Left renal pelvis (tissue), 4 donors: Measurements from ENCODE around the gene CHIA. TPM values are rescaled to one million over a fixed set of nuclear protein-coding genes. Genes with fewer than 3 reads are reported as not detected.

Experiments used
- DNase-seq, 4 donors: peaks; one replicate each; pipeline ENCODE4 v3.0.0-alpha.2; 2013; ENCODE audit warnings: low read depth in 4 of 4, low spot score in 3 of 4
- polyA plus RNA-seq, 4 donors: library from polyadenylated mRNA; unstranded; fragments of 120-200 nt; gene quantifications; one replicate each; pipeline ENCODE4 v1.2.1, GENCODE V29; 2013; ENCODE audit not compliant: insufficient read length in 4 of 4

Gene CHIA
- polyA plus RNA-seq, 4 donors: not detected

- DNase-seq: no peak
These were observed 71.1 kb downstream of the CHIA start for GRCh38 chr1:111361761-111362160.

GRCh38 chr1:111364690-111365089 is 74.0 kb downstream of the CHIA start:
- no peak for DNase-seq

- DNase-seq: no peak
These were observed 75.6 kb downstream of the CHIA start for GRCh38 chr1:111366256-111366655.

DNA sequence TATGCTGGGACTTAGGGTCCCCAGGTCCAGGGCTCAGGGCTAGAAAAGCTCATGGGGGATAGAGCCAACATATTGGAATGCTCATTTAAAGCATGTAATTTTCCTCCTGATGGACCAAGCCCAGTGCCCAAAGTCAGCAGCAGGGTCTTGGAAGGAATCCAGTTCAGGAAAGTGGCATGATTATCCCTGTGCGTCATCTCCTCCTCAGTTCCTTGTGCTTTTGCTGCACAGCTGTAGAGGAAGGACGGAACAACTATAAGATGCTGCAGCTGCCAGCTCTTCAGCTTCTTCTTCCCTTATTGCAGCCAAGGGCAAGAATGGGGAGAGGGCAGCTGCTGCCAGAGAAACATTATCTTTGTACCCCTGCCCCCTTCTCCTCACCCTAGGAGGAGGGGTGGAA is 78.5 kb downstream of the CHIA start:
- DNase-seq: no peak

DNA sequence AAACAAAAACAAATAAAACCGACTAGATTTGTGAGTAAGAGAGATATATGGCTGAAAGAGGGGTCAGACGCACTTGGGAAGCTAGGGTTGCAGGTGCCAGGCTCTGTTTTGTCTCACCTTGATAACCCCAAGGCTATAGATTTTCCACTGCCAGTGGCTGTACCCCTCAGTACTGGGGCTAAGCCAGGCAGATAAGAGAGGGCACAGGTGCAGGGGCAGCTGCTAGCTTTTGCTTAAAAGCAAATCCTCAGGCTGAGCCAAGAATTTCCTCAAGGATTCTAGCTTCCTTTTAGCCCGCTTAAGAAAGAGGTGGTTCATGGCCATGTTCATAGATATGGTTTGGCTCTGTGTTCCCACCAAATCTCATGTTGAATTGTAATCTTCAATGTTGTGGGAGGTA is 79.0 kb downstream of the CHIA start:
- DNase-seq: no peak

Other genes with a start within 250 kb of the CHIA start
- 10 to 100 TPM; 47.6 to 78.1 (median 73.1) TPM for gene DRAM2, start 150.8 kb upstream of the CHIA start, polyA plus RNA-seq
- gene CEPT1, start 150.6 kb upstream of the CHIA start, polyA plus RNA-seq: 10 to 100 TPM; 34.5 to 54.7 (median 52.6) TPM
- 10 to 100 TPM in 3 of 4 donors, 1 to 10 TPM in 1; 4.0 to 20.0 (median 16.9) TPM for gene DENND2D, start 90.2 kb upstream of the CHIA start, polyA plus RNA-seq
- under 1 TPM in 2 of 4 donors, not detected in 2; 0.11 to 0.31 TPM for gene CHI3L2, start 63.1 kb upstream of the CHIA start, polyA plus RNA-seq
- 1 to 10 TPM; 2.1 to 6.8 (median 4.3) TPM for gene OVGP1, start 136.9 kb downstream of the CHIA start, polyA plus RNA-seq
- gene WDR77, start 158.4 kb downstream of the CHIA start, polyA plus RNA-seq: 10 to 100 TPM; 27.6 to 42.8 (median 39.8) TPM
- gene ATP5PB, start 158.6 kb downstream of the CHIA start, polyA plus RNA-seq: 100 to 1,000 TPM; 240 to 438 (median 366) TPM
- gene C1orf162, start 183.1 kb downstream of the CHIA start, polyA plus RNA-seq: 1 to 10 TPM; 3.9 to 5.2 (median 4.1) TPM
- gene ADORA3, start 212.8 kb downstream of the CHIA start, polyA plus RNA-seq: 1 to 10 TPM in 1 of 4 donors, under 1 TPM in 3; 0.49 to 1.1 (median 0.74) TPM
- 1 to 10 TPM in 2 of 4 donors, under 1 TPM in 2; 0.91 to 2.1 (median 1.1) TPM for gene TMIGD3, start 212.8 kb downstream of the CHIA start, polyA plus RNA-seq